Measurements from ENCODE around the gene GLT1D1. TPM values are rescaled to one million over a fixed set of nuclear protein-coding genes. Genes with fewer than 3 reads are reported as not detected.

GLT1D1 gene
- polyA plus RNA-seq, 1 of the 3 experiments (the other 2 are of a cell fraction) = 0.05 TPM

DNA sequence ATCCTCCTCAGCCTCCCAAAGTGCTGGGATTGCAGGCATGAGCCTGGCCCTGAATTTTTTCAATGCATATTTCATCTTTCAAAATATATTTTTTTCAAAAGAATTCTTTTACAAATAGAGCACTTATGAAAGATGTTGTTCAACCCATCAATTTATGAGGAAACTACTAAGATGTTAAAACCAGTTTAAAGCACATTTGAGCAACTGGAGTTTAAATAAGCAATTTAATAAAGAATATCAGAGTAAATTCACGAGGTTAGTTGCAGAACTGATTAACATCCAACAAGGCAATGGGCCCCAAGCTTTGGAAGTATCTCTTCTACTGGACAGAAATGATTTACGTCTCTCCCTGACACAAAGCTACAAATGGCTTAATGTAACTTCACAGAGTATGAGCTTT is 23.3 kb downstream of the GLT1D1 start:
- 13% methylated on average over 2 of the region's 2 CpGs for WGBS (ENCODE audit: low lambda C conversion rate)
- Histone ChIP-seq H2AFZ (ENCODE audit: low read depth) (no peak overlapping the region), H3K9me3 (no peaks in the 10 kb centered on the region), H3K9ac (no peak overlapping the region), H3F3A (replicated peaks; ENCODE audit: insufficient read depth) (no peaks in the 10 kb centered on the region), H4K20me1 (ENCODE audit: insufficient read depth) (no peaks in the 10 kb centered on the region), H3K9me2 (no peaks in the 10 kb centered on the region), H3K4me3 (ENCODE audit: low read depth in 2 of 2, low read length in 1 of 2) (no peak overlapping the region), H3K79me2 (ENCODE audit: insufficient read depth) (no peaks in the 10 kb centered on the region), H3K27ac (ENCODE audit: low read depth in 2 of 2, low read length in 1 of 2) (no peak overlapping the region), H3K27me3 (ENCODE audit: insufficient read depth) (no peaks in the 10 kb centered on the region), H3K36me3 (replicated peaks in 1 of 2; ENCODE audit: control insufficient read depth in 1 of 2, insufficient read depth in 2 of 2, low read length in 1 of 2) (no peaks in the 10 kb centered on the region), H3K4me1 (ENCODE audit: control insufficient read depth in 1 of 2, insufficient read depth in 2 of 2, low read depth in 1 of 2, low read length in 1 of 2) (no peaks in the 10 kb centered on the region), H3K4me2 (no peak overlapping the region)
- POLR2A ChIA-PET = no interaction called here
- no peak for DNase-seq
- TF ChIP-seq FOXM1 (IDR thresholded peaks at IDR 0.05; ENCODE audit: low read depth) = no peak
- TF ChIP-seq CHD2 (IDR thresholded peaks at IDR 0.05; ENCODE audit: low read length, partially characterized antibody) = no peak
- TF ChIP-seq, protein P1, sequence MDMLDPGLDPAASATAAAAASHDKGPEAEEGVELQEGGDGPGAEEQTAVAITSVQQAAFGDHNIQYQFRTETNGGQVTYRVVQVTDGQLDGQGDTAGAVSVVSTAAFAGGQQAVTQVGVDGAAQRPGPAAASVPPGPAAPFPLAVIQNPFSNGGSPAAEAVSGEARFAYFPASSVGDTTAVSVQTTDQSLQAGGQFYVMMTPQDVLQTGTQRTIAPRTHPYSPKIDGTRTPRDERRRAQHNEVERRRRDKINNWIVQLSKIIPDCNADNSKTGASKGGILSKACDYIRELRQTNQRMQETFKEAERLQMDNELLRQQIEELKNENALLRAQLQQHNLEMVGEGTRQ (IDR thresholded peaks at IDR 0.05; ENCODE audit: borderline replicate concordance, low read depth, low read length) = no peak
- TF ChIP-seq SIN3A (IDR thresholded peaks at IDR 0.05; ENCODE audit: borderline replicate concordance, low read depth, low read length) = no peak
- no peak for TF ChIP-seq NFIC (IDR thresholded peaks at IDR 0.05; ENCODE audit: borderline replicate concordance)
- TF ChIP-seq, protein P2, sequence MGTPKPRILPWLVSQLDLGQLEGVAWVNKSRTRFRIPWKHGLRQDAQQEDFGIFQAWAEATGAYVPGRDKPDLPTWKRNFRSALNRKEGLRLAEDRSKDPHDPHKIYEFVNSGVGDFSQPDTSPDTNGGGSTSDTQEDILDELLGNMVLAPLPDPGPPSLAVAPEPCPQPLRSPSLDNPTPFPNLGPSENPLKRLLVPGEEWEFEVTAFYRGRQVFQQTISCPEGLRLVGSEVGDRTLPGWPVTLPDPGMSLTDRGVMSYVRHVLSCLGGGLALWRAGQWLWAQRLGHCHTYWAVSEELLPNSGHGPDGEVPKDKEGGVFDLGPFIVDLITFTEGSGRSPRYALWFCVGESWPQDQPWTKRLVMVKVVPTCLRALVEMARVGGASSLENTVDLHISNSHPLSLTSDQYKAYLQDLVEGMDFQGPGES (IDR thresholded peaks at IDR 0.05; ENCODE audit: low read depth, low read length) = no peak
- TF ChIP-seq FOSL2 (IDR thresholded peaks at IDR 0.05; ENCODE audit: borderline replicate concordance, low read depth) = no peak
- no peak for TF ChIP-seq FOXJ3 (CRISPR knock-in tag; IDR thresholded peaks at IDR 0.05)
- TF ChIP-seq, protein P3, sequence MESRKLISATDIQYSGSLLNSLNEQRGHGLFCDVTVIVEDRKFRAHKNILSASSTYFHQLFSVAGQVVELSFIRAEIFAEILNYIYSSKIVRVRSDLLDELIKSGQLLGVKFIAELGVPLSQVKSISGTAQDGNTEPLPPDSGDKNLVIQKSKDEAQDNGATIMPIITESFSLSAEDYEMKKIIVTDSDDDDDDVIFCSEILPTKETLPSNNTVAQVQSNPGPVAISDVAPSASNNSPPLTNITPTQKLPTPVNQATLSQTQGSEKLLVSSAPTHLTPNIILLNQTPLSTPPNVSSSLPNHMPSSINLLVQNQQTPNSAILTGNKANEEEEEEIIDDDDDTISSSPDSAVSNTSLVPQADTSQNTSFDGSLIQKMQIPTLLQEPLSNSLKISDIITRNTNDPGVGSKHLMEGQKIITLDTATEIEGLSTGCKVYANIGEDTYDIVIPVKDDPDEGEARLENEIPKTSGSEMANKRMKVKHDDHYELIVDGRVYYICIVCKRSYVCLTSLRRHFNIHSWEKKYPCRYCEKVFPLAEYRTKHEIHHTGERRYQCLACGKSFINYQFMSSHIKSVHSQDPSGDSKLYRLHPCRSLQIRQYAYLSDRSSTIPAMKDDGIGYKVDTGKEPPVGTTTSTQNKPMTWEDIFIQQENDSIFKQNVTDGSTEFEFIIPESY (IDR thresholded peaks at IDR 0.05; ENCODE audit: borderline replicate concordance, low read depth) = no peak
- TF ChIP-seq, protein P4, sequence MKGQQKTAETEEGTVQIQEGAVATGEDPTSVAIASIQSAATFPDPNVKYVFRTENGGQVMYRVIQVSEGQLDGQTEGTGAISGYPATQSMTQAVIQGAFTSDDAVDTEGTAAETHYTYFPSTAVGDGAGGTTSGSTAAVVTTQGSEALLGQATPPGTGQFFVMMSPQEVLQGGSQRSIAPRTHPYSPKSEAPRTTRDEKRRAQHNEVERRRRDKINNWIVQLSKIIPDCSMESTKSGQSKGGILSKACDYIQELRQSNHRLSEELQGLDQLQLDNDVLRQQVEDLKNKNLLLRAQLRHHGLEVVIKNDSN (IDR thresholded peaks at IDR 0.05; ENCODE audit: borderline replicate concordance, low read depth) = no peak
- TF ChIP-seq RXRA (IDR thresholded peaks at IDR 0.05; ENCODE audit: borderline replicate concordance, low read depth) = no peak
- TF ChIP-seq GATA2 (CRISPR knock-in tag; IDR thresholded peaks at IDR 0.05) = no peak
- TF ChIP-seq, protein P5, sequence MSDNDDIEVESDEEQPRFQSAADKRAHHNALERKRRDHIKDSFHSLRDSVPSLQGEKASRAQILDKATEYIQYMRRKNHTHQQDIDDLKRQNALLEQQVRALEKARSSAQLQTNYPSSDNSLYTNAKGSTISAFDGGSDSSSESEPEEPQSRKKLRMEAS (IDR thresholded peaks at IDR 0.05; ENCODE audit: low read depth) = no peak
- TF ChIP-seq RCOR1 (IDR thresholded peaks at IDR 0.05; ENCODE audit: low read length) = no peak
- CTCF ChIA-PET = interaction anchor here (0.7 kb wide), 1 partner anchor 14 kb away, joined by 3 read pairs; no protein-coding TSS in a partner anchor
